ENCODE measurements around the gene GOLGA6A.
"Not testable (repeated sequence)": the region's sequence is repeated elsewhere in the genome, so short reads cannot be mapped to it uniquely, and the experiment has no call there.

GOLGA6A gene

DNA sequence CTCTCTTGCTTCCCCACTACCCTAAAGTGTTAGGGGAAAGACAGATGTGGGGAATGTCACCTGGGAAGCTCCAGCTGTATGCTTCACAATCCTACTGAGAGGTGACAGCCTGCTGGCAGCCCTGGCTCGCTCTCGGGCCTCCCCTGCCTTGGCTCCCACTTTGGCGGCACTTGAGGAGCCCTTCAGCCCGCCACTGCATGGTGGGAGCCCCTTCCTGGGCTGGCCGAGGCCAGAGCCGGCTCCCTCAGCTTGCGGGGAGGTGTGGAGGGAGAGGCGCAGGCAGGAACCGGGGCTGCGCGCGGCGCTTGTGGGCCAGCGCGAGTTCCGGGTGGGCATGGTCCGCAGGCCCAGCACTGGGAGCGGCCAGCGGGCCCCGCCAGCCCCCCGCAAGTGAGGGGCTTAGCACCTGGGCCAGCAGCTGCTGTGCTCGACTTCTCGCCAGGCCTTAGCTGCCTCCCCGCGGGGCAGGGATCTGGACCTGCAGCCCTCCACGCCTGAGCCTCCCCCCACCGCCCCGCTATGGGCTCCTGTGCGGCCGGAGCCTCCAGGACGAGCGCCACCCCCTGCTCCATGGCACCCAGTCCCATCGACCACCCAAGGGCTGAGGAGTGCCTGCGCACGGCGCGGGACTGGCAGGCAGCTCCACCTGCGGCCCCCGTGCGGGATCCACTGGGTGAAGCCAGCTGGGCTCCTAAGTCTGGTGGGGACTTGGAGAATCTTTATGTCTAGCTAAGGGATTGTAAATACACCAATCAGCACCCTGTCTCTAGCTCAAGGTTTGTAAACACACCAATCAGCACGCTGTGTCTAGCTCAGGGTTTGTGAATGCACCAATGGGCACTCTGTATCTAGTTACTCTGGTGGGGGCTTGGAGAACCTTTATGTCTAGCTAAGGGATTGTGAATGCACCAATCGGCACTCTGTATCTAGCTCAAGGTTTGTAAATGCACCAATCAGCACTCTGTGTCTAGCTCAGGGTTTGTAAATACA is 29.8 kb downstream of the GOLGA6A start:
- DNase-seq: not testable (repeated sequence)

- no peak for DNase-seq
These were observed 31.7 kb downstream of the GOLGA6A start for GRCh38 chr15:74050556-74051234.

DNA sequence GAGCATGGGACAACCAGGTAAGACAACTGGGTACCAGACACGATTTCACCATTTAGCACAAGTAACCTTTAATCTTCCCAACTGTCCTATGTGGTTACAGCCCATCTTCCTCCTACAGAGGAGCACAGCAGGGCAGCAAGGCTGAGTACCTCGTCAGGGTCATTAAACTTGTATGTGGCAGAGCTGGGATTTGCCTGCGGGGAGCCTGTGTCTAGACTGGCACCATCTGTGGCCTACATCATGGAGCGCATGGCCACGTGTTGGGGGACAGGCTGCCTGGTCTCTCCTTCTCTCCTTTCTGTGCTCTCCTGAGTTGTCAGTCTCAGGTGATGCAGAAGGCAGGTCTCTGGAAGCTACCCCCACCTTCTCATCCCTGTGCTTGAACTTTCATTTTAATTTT is 32.2 kb downstream of the GOLGA6A start:
- DNase-seq: no peak

DNA sequence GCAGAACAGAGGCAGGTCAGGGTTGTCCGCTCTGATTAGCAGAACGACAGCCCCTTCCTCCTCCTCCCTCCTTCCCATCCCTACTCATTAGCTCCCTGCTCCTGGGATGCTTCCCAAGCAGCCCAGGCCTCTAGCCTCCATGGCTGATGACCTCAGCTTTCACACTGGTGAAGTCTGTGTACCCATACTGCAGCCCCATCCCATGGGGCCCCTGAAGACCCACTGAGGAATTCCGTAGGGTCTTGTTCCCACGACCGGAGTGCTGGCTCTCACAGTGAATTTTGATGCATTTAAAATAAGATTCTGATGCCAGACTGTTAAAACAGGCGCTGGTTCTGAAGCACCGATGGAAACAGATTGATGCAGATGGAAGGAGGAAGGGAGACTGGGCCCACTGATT is 36.1 kb downstream of the GOLGA6A start:
- no peak for DNase-seq

DNA sequence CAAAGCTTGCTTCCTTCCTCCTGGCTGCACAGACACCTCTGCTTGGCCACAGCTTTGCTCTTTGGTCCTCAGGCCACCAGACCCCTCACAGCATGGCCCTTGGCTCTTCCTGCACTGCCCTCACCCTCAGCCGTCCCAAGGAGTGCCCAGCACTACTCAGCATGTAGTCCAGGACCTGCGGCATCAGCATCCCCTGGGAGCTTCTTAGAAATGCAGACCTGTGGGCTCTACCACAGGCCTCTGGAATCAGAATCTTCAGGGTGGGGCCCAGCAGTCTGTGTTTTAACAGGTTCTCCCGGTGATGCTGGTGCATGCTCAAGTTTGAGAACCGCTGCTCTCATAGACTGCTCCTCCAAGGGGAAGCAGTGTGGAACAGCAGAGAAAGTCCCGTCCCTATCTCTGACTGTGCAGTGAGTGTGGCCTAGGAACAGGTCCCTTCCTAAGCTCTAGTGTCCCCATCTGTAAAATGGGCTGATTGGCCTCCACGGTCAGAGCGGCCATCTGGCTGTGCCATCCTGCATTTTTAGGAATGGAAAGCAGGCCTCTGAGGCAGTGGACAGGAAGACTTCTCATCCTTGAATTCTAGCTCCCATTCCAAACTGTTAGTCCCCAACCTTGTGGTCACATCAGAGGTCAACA is 36.6 kb downstream of the GOLGA6A start:
- DNase-seq: no peak

GRCh38 chr15:74045184-74045583 is 37.2 kb downstream of the GOLGA6A start:
- DNase-seq: no peak

DNA sequence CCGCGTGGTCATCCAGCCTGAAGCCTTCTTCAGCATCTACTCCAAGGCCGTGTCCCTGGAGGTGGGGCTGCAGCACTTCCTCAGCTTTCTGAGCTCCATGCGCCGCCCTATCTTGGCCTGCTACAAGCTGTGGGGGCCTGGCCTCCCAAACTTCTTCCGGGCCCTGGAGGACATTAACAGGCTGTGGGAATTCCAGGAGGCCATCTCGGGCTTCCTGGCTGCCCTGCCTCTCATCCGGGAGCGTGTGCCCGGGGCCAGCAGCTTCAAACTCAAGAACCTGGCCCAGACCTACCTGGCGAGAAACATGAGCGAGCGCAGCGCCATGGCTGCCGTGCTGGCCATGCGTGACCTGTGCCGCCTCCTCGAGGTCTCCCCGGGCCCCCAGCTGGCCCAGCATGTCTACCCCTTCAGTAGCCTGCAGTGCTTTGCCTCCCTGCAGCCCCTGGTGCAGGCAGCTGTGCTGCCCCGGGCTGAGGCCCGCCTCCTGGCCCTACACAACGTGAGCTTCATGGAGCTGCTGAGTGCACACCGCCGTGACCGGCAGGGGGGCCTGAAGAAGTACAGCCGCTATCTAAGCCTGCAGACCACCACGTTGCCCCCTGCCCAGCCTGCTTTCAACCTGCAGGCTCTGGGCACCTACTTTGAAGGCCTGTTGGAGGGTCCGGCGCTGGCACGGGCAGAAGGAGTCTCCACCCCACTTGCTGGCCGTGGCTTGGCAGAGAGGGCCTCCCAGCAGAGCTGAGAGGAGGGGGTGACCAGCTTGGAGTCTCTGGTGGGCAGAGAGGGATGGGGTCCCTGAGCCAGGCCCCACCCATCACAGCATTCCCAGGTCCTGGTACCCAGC is 37.9 kb downstream of the GOLGA6A start:
- no peak for DNase-seq

DNA sequence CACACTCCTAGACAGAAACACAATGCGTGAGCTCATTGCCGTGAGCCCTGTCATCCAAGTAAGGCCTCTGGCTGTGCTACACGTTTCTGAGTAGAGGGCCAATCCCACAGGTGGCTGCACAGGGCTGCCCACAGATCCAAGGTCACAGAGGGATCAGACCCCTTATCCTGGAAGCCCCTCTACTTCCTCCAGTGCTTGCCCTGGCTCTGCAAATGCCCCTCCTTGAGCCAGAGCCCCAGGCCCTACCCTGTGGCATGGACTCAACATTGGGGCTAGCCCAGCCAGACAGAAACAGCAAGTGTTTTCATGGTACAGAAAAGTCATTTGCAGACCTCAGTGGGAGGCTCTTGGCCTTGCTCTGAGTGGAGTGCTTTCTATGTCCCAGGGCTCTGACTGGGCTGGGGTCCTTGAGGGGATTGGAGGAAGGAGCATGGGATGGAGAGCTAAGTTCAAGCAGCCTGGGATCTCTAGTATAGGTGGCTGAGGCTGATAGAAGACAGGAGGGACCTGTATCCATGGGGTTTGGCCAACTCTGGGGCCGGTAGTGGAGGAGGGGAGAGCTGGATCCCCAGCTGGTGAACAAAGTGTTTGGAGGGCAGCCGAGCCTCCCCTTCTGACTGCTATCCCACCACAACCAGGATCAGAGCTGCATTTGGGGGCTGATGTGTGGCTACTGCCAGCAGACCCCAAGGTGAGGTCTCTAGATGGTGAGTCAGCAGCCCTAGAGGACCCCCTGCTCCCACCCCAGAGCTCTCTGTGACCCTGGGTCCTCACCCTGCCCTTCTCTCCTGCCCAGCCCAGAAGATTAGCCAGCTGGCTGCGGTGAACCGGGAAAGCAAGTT is 38.7 kb downstream of the GOLGA6A start:
- no peak for DNase-seq

GRCh38 chr15:74042603-74043424 is 39.5 kb downstream of the GOLGA6A start:
- DNase-seq: no peak

- DNase-seq: no peak
These were observed 40.4 kb downstream of the GOLGA6A start for GRCh38 chr15:74041777-74042435.

GRCh38 chr15:74041311-74041756 is 41.0 kb downstream of the GOLGA6A start:
- DNase-seq: no peak

DNA sequence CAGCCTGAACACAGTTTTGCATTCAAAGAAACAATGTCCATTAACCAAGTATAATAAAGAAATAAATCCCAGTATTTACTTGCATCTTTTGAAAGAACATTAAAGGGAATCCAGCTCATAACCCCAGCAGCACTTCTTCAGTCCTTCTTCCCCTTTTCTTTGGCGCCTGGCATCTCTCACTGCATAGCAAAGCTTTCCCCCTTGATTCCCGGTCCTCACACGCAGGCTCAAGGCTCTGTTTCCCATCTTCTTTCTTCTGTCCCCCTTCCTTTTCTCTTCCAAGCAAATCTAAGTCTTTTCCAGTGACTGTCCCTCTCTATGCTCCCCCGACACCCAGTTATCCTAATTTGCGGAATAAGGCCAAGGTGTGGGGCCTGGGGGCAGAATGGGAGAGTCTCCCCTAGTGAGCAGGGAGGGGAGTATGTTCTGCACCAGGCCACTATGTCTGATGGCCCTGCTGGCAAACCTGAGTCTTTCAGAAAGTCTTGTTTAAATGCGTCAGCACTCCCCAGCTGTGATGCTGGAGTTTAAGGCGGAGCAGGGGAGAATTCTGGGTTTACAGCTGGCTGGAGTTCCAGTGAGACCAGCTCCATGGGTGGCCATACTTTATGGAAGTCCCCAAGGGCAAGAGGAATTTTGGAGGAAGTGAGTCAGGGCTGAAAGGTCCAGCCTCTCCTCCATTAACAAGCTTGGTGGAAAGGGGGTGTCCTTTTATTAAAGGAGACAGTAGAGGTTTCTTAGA is 42.1 kb downstream of the GOLGA6A start:
- no peak for DNase-seq

DNA sequence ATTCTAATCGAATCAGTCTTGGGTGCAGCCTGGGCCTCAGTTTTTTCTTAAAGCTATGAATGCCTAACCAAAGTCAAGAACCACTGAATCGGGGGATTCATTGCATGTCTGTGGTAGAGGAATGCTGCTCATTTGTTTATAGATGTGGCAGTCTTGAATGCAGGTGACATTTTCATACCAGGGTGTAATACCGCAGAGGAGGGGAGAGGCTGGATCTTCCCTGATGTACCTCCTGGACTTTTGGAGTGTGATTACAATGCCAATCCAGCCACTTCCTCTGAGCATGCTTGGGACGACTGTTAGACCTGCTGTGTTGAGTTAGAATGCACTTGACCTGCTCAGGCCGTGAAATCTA is 42.7 kb downstream of the GOLGA6A start:
- no peak for DNase-seq

GRCh38 chr15:74038707-74039655 is 43.4 kb downstream of the GOLGA6A start:
- no peak for DNase-seq

- DNase-seq: no peak
These were observed 44.9 kb downstream of the GOLGA6A start for GRCh38 chr15:74037171-74038117.

GRCh38 chr15:74036271-74037170 is 45.8 kb downstream of the GOLGA6A start:
- DNase-seq: peak; percentile 78
